Measurements from ENCODE around the gene HPDL.

The HPDL gene

DNA sequence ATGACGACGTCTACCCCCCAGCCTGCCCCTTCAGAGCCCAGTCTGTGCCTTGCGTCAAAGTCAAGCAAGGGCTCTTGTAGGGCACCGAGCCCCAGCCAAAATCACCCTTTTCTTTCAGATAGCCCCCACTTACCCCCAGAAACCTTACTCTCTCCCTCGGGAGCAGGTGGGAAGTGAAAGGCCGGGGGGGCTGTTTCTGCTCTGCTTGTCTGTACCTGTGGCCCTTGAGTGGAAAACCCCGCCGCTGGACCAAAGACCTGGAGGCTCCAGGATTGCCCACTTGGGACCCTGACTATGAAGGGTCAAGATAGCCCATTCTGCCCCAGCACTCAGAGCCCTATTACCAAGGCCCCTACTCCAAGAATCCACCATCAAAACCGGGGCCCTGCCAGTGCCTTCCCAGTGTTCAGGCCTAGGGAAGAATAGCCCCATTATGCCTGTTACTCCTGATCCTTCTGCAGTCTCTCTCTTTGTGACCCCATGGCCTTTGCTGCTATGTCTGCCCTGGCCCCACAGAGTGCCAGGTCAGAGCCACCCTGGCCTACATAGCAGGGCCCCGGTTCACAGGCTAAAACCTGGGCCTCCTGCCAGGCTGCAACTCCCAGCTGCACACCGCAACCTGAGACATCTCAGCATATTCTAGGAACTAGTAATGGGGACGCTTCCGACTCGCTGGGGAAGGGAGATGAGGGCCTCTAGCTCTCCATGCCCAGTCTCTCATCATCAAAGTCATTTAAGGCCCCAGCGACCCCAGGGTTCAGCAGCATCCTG lies 22.2 kb upstream of the HPDL start:
- H3K27me3 ChIP-seq (ENCODE audit: insufficient read depth, low read depth, severe bottlenecking), result no peaks in the 10 kb centered on the region
- H3K9me3 ChIP-seq (ENCODE audit: severe bottlenecking), result no peaks in the 10 kb centered on the region
- H3K36me3 ChIP-seq, result no peaks in the 10 kb centered on the region
- peak overlapping the region; percentile 86 for H3K27ac ChIP-seq
- peak overlapping the region; percentile 77 for H3K4me3 ChIP-seq (ENCODE audit: low read depth, low read length)
- TF ChIP-seq, protein P1, sequence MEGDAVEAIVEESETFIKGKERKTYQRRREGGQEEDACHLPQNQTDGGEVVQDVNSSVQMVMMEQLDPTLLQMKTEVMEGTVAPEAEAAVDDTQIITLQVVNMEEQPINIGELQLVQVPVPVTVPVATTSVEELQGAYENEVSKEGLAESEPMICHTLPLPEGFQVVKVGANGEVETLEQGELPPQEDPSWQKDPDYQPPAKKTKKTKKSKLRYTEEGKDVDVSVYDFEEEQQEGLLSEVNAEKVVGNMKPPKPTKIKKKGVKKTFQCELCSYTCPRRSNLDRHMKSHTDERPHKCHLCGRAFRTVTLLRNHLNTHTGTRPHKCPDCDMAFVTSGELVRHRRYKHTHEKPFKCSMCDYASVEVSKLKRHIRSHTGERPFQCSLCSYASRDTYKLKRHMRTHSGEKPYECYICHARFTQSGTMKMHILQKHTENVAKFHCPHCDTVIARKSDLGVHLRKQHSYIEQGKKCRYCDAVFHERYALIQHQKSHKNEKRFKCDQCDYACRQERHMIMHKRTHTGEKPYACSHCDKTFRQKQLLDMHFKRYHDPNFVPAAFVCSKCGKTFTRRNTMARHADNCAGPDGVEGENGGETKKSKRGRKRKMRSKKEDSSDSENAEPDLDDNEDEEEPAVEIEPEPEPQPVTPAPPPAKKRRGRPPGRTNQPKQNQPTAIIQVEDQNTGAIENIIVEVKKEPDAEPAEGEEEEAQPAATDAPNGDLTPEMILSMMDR (IDR thresholded peaks at IDR 0.05; ENCODE audit: low read depth, low read length), result no peak
- no peak for DNase-seq

DNA sequence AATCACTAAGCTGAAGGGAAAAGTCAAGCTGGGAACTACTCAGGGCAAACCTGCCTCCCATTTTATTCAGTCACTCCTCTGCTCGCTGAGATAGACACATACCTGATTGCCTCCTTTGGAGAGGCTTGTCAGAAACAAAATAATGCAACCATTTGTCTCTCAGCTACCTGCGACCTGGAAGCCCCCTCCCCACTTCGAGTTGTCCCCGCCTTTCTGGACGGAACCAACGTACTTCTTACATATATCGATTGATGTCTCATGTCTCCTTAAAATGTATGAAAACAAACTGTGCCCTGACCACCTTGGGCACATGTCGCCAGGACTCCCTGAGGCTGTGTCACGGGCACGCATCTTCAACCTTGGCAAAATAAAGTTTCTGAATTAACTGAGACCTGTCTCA lies 21.5 kb upstream of the HPDL start:
- no peaks in the 10 kb centered on the region for H3K36me3 ChIP-seq
- H3K27ac ChIP-seq, result no peak overlapping the region
- DNase-seq, result no peak
- H3K4me3 ChIP-seq (ENCODE audit: low read depth, low read length), result no peak overlapping the region
- TF ChIP-seq, protein P1 (IDR thresholded peaks at IDR 0.05; ENCODE audit: low read depth, low read length), result no peak
- H3K27me3 ChIP-seq (ENCODE audit: insufficient read depth, low read depth, severe bottlenecking), result no peaks in the 10 kb centered on the region
- no peaks in the 10 kb centered on the region for H3K9me3 ChIP-seq (ENCODE audit: severe bottlenecking)

DNA sequence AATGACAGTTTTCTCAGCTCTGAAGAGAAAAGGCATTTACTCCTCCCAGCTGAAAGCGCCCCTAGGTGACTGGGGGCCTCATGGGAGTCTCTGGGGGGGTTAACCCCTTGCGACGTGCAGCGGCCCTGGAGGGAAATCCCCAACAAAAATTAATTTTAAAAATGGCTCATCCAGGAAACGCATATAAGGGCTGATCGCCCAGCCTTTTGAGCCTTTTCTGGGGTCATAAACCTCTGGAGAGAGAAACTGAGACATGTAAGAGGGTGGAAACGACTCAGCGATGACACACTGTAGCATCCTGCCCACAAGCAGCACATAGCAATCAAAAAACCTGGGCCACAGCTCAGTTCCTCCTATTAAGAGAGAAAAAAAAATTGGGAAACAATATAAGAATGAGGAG lies 20.4 kb upstream of the HPDL start:
- H3K4me3 ChIP-seq (ENCODE audit: low read depth, low read length), result no peak overlapping the region
- H3K27ac ChIP-seq, result no peak overlapping the region

DNA sequence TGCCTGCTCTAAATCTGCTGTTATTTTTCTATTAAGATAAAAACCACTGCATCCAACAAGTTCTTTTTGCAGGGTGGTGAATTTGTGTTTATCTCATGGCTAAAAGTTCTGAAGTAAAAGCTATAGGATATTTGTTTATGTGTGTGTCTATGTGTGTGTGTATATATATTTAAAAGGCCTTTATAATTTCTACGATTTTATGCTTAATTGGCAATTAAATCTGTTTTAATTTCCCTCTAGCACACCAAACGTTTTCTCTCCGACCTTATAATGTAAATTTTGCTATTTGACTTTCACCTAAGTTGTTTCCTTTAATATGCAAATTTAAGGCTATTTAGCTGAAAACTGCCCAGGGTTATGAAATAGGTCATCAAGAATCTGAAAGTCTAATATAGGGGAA lies 19.8 kb upstream of the HPDL start:
- no peak overlapping the region for H3K27ac ChIP-seq
- TF ChIP-seq, protein P1 (IDR thresholded peaks at IDR 0.05; ENCODE audit: low read depth, low read length), result no peak

More for the DNA sequence above, 20.4 kb upstream of the HPDL start:
- no peak for DNase-seq
- H3K9me3 ChIP-seq (ENCODE audit: severe bottlenecking), result no peaks in the 10 kb centered on the region
- no peaks in the 10 kb centered on the region for H3K36me3 ChIP-seq
- H3K27me3 ChIP-seq (ENCODE audit: insufficient read depth, low read depth, severe bottlenecking), result no peaks in the 10 kb centered on the region
- TF ChIP-seq, protein P1 (IDR thresholded peaks at IDR 0.05; ENCODE audit: low read depth, low read length), result no peak

DNA sequence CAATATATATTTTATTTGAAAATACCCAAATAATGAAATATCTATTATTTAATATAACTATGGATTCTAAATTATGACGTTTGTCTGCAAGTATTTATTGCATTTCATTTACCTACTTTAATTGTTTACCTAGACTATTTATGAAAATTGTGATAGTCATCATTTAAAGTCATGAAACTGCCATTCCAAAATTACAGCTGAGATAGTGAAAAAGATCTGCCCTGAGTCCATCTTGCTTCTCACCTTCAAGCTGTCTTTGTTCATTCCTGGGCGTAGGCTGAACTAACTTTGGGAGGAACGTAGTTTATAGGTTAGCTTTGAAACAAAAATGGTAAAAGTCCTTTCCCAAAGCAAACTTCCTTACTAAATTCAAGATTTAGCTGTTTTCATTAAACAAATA lies 12.4 kb upstream of the HPDL start:
- Histone ChIP-seq H3K4me3 (ENCODE audit: low read depth, low read length) (no peak overlapping the region), H3K36me3 (no peaks in the 10 kb centered on the region), H3K27ac (no peak overlapping the region), H3K27me3 (ENCODE audit: insufficient read depth, low read depth, severe bottlenecking) (no peaks in the 10 kb centered on the region), H3K9me3 (ENCODE audit: severe bottlenecking) (peaks cover 6% of the 10 kb centered on the region)
- no peak for DNase-seq
- TF ChIP-seq, protein P1 (IDR thresholded peaks at IDR 0.05; ENCODE audit: low read depth, low read length), result no peak

More for the DNA sequence above, 19.8 kb upstream of the HPDL start:
- no peak for DNase-seq
- no peaks in the 10 kb centered on the region for H3K36me3 ChIP-seq
- no peaks in the 10 kb centered on the region for H3K27me3 ChIP-seq (ENCODE audit: insufficient read depth, low read depth, severe bottlenecking)
- no peaks in the 10 kb centered on the region for H3K9me3 ChIP-seq (ENCODE audit: severe bottlenecking)
- no peak overlapping the region for H3K4me3 ChIP-seq (ENCODE audit: low read depth, low read length)

DNA sequence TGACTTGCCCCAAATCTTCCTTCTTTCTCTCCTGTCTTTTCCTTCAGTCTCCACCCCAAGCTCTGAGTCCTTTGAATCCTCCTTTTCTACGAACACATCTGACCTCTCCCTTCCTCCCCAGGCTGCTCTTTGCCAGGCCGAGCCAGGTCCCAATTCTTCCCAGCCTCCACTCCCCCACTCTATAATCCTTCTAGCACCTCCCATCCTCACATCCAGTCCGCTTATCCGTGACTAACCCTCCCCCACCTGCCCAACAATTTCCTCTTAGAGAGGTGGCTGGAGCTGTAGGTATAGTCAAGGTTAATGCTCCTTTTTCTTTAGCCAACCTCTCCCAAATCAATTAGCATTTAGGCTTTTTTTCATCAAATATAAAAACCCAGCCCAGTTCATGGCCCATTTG lies 9.5 kb upstream of the HPDL start:
- H3K27ac ChIP-seq, result peak overlapping the region; percentile 60
- peaks cover 6% of the 10 kb centered on the region for H3K9me3 ChIP-seq (ENCODE audit: severe bottlenecking)
- TF ChIP-seq, protein P1 (IDR thresholded peaks at IDR 0.05; ENCODE audit: low read depth, low read length), result no peak
- no peaks in the 10 kb centered on the region for H3K27me3 ChIP-seq (ENCODE audit: insufficient read depth, low read depth, severe bottlenecking)
- peak overlapping the region; percentile 44 for H3K4me3 ChIP-seq (ENCODE audit: low read depth, low read length)
- DNase-seq, result peak; percentile 88
- H3K36me3 ChIP-seq, result peaks cover 10% of the 10 kb centered on the region

Data from WERI-Rb-1 (cell line).